Progenitor cell of endocrine pancreas (in vitro differentiated cells): ENCODE results near the gene ESPL1. TPM values are rescaled to one million over a fixed set of nuclear protein-coding genes. Genes with fewer than 3 reads are reported as not detected.

ENCODE experiments used
- DNase-seq: peaks from one replicate; pipeline ENCODE4 v3.0.0; 2021; ENCODE audit warnings: low spot score; ENCODE audit not compliant: unreplicated experiment
- H3K27ac Mint-ChIP-seq: 2 replicates; pipeline ENCODE4 v1.8.0; 2021; ENCODE audit warnings: mild to moderate bottlenecking, moderate library complexity, mixed read lengths
- H3K27me3 Mint-ChIP-seq: 2 replicates; pipeline ENCODE4 v1.8.0; 2021; ENCODE audit warnings: mixed read lengths
- H3K36me3 Mint-ChIP-seq: 2 replicates; pipeline ENCODE4 v1.8.0; 2022; ENCODE audit warnings: mixed read lengths; ENCODE audit not compliant: insufficient read depth
- H3K4me1 Mint-ChIP-seq: 2 replicates; pipeline ENCODE4 v1.8.0; 2021; ENCODE audit warnings: low read depth, mixed read lengths
- H3K4me3 Mint-ChIP-seq: 2 replicates; pipeline ENCODE4 v1.8.0; 2021; ENCODE audit warnings: low read depth, mild to moderate bottlenecking, moderate library complexity, mixed read lengths
- H3K9me3 Mint-ChIP-seq: 2 replicates; pipeline ENCODE4 v1.8.0; 2021; ENCODE audit warnings: low read depth, mixed read lengths
- total RNA-seq: library from RNA; stranded (reverse); gene quantifications from 2 replicates; pipeline ENCODE4 v1.2.1, GENCODE V29; 2021
- TF ChIP-seq, protein P1 (sequence below): fragments of 200-600 bp; sonication (generic); IDR thresholded peaks from one replicate; pipeline ENCODE4 v1.5.0; 2021; ENCODE audit warnings: antibody characterized with exemption, mild to moderate bottlenecking; ENCODE audit not compliant: unreplicated experiment

Gene ESPL1
- total RNA-seq, 1 donor from 2014 or later = 27.1 TPM

- Mint-ChIP-seq H3K4me3 (no peak overlapping the region), H3K4me1 (peaks cover 16% of the 10 kb centered on the region), H3K27me3 (no peaks in the 10 kb centered on the region), H3K9me3 (no peaks in the 10 kb centered on the region), H3K36me3 (no peaks in the 10 kb centered on the region), H3K27ac (no peak overlapping the region)
- TF ChIP-seq, protein P1, sequence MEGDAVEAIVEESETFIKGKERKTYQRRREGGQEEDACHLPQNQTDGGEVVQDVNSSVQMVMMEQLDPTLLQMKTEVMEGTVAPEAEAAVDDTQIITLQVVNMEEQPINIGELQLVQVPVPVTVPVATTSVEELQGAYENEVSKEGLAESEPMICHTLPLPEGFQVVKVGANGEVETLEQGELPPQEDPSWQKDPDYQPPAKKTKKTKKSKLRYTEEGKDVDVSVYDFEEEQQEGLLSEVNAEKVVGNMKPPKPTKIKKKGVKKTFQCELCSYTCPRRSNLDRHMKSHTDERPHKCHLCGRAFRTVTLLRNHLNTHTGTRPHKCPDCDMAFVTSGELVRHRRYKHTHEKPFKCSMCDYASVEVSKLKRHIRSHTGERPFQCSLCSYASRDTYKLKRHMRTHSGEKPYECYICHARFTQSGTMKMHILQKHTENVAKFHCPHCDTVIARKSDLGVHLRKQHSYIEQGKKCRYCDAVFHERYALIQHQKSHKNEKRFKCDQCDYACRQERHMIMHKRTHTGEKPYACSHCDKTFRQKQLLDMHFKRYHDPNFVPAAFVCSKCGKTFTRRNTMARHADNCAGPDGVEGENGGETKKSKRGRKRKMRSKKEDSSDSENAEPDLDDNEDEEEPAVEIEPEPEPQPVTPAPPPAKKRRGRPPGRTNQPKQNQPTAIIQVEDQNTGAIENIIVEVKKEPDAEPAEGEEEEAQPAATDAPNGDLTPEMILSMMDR = no peak
- DNase-seq = no peak
Measured at GRCh38 chr12:53255996-53256395, 12.1 kb upstream of the ESPL1 start.

- DNase-seq = no peak
- no peaks in the 10 kb centered on the region for H3K9me3 Mint-ChIP-seq
- H3K4me1 Mint-ChIP-seq = no peaks in the 10 kb centered on the region
- H3K4me3 Mint-ChIP-seq = no peak overlapping the region
- H3K27me3 Mint-ChIP-seq = no peaks in the 10 kb centered on the region
- H3K36me3 Mint-ChIP-seq = no peaks in the 10 kb centered on the region
- TF ChIP-seq, protein P1 = no peak
- no peak overlapping the region for H3K27ac Mint-ChIP-seq
Measured at GRCh38 chr12:53258541-53259539, 9.3 kb upstream of the ESPL1 start.

- no peak for DNase-seq
- no peaks in the 10 kb centered on the region for H3K9me3 Mint-ChIP-seq
- H3K4me1 Mint-ChIP-seq = no peaks in the 10 kb centered on the region
- no peaks in the 10 kb centered on the region for H3K27me3 Mint-ChIP-seq
- H3K27ac Mint-ChIP-seq = no peak overlapping the region
- TF ChIP-seq, protein P1 = no peak
- H3K36me3 Mint-ChIP-seq = no peaks in the 10 kb centered on the region
- no peak overlapping the region for H3K4me3 Mint-ChIP-seq
Measured at GRCh38 chr12:53259891-53260290, 8.2 kb upstream of the ESPL1 start.

DNA sequence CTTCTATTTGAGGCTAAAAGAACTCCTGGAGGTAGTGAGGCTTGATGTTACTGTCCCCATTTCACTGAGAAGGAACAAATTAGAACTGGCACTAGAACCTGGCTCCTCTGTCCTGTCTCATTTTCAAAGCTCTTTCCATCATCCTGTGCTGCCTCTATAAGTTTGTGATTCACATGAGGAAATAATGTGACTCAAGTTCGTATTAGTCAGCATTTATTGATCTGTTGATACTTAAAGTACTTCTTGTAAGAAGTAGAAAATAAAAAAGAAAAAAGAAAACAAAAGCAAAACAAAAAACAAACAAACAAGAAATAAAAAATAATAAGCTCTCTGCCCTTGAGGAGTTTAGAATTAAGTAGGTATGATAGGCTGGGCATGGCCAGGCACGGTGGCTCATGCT is 2.3 kb upstream of the ESPL1 start:
- H3K27me3 Mint-ChIP-seq = no peaks in the 10 kb centered on the region
- H3K27ac Mint-ChIP-seq = peak overlapping the region; percentile 46
- H3K4me3 Mint-ChIP-seq = no peak overlapping the region
- no peaks in the 10 kb centered on the region for H3K9me3 Mint-ChIP-seq
- no peak for DNase-seq
- no peaks in the 10 kb centered on the region for H3K36me3 Mint-ChIP-seq
- TF ChIP-seq, protein P1 = no peak
- H3K4me1 Mint-ChIP-seq = peaks cover 17% of the 10 kb centered on the region

DNA sequence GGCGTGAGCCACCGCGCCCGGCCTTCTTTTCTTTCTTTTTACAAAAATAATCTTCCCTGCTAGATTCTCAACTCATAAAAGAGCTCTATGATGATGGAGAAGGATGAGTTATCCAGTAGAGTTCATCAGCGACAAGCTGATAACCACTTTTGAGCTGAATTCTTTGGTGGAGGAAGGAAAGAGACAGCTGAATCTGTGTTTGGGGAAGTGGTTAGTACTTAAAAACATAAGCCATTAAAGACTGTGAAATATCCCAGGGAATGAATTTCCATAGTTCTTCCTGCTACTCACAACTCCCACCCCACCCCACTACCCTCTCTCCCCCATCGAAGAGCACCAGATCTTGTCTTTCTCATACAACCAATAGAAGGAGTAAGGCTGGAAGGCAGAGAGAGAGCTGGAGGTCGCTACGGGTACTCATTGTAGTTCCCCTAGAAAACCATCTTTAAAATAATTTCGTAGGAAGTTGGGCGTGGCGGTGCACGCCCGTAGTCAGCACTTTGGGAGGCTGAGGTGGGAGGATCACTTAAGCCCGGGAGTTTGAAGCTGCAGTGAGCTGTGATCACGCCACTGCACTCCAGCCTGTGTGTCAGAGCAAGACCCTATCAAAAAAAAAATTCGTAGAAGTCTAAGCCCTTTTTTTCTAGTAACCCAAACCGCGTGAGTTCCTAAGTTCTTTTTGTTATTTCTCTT is 647 bp upstream of the ESPL1 start:
- Mint-ChIP-seq H3K36me3 (no peaks in the 10 kb centered on the region), H3K4me3 (peak overlapping the region; percentile 100), H3K27me3 (no peaks in the 10 kb centered on the region), H3K4me1 (peaks cover 17% of the 10 kb centered on the region), H3K9me3 (no peaks in the 10 kb centered on the region), H3K27ac (peak overlapping the region; percentile 89)
- DNase-seq = no peak
- TF ChIP-seq, protein P1 = no peak
